Psoas muscle (tissue), 8 donors: ENCODE results near the gene THRA. TPM values are rescaled to one million over a fixed set of nuclear protein-coding genes. Genes with fewer than 3 reads are reported as not detected.

Experiments used
- ATAC-seq, 4 donors: fragments of 200-7000 bp; cut with Tn5 transposase; one replicate each; pipeline ENCODE4 v1.9.1; 2020; ENCODE audit warnings: moderate library complexity in 3 of 4, mild to moderate bottlenecking in 2 of 4
- DNase-seq, 2 donors: peaks; one replicate each; pipeline ENCODE4 v3.0.0-alpha.2; 2020
- H3K27ac ChIP-seq: fragments of 200-600 bp; one replicate; pipeline ENCODE4 v1.8.0; 2022
- H3K27me3 ChIP-seq, 3 donors: fragments of 200-600 bp in 1 of 3; one replicate each; pipeline versions ENCODE4 v1.6.1 to v1.8.0; 2013 to 2022; ENCODE audit warnings: low read length in 2 of 3, mild to moderate bottlenecking in 2 of 3, moderate library complexity in 1 of 3; ENCODE audit not compliant: insufficient read depth in 3 of 3
- H3K36me3 ChIP-seq, 2 donors: fragments of 200-600 bp in 1 of 2; one replicate each; pipeline versions ENCODE4 v1.6.1 to v1.8.0; 2013 to 2022; ENCODE audit warnings: low read depth in 1 of 2, mild to moderate bottlenecking in 1 of 2, moderate library complexity in 1 of 2; ENCODE audit not compliant: insufficient read depth in 1 of 2
- H3K4me1 ChIP-seq: fragments of 200-600 bp; one replicate; pipeline ENCODE4 v1.8.0; 2022
- H3K4me3 ChIP-seq: fragments of 200-600 bp; one replicate; pipeline ENCODE4 v1.8.0; 2022; ENCODE audit warnings: mild to moderate bottlenecking
- H3K9me3 ChIP-seq: fragments of 200-600 bp; one replicate; pipeline ENCODE4 v1.8.0; 2022
- WGBS, 3 donors: extraction: QIAGEN DNeasy Blood & Tissue Kit; methylation state at CpG; one replicate each; pipeline versions ENCODE4 v1.1.6 to v1.1.7; 2013; 5-methylcytosine and 5-hydroxymethylcytosine counted together
- intact Hi-C, 2 donors: fragments of 100-400 bp; cut with DNase I; formaldehyde crosslinking; loops; one replicate each; pipeline versions ENCODE4 v1.11.0 to v1.14.2; 2022
- polyA plus RNA-seq, 3 donors: library from polyadenylated mRNA; stranded (reverse); fragments of 200-250 nt; gene quantifications; one replicate each; pipeline ENCODE4 v1.2.3, GENCODE V29; 2013
- total RNA-seq, 4 donors: library from RNA; stranded (reverse); fragmentation: NEBNext Ultra II Directional in 2 of 4; extraction: Animal tissue kit (Norgen Biotek cat#: 25700) in 2 of 4; gene quantifications; one replicate each; pipeline versions ENCODE4 v1.2.1 to v1.2.4, GENCODE V29; 2021 to 2023
- TF ChIP-seq, protein P1 (sequence below): fragments of 200-600 bp; IDR thresholded peaks from one replicate; pipeline ENCODE4 v1.8.0; 2022; ENCODE audit warnings: antibody characterized with exemption
- donor health status: healthy with polysubstance abuse.
- donor health status: DM: no; HTN: no; CAD: no; lungs with moderate emphysema.
- donor health status: Bipolar disorder and iron deficiency.
- donor health status: healthy.
- donor health status: DM: yes; HTN: yes; CAD: no.
- donor health status: DM: no; HTN: no; CAD: no.
- donor health status: DM: no; HTN: no; CAD: no.
- donor health status: DM: yes; HTN: yes; CAD: no.

Gene THRA
- total and polyA plus RNA-seq, 7 donors = 9.5 to 60.0 (median 41.2) TPM

DNA sequence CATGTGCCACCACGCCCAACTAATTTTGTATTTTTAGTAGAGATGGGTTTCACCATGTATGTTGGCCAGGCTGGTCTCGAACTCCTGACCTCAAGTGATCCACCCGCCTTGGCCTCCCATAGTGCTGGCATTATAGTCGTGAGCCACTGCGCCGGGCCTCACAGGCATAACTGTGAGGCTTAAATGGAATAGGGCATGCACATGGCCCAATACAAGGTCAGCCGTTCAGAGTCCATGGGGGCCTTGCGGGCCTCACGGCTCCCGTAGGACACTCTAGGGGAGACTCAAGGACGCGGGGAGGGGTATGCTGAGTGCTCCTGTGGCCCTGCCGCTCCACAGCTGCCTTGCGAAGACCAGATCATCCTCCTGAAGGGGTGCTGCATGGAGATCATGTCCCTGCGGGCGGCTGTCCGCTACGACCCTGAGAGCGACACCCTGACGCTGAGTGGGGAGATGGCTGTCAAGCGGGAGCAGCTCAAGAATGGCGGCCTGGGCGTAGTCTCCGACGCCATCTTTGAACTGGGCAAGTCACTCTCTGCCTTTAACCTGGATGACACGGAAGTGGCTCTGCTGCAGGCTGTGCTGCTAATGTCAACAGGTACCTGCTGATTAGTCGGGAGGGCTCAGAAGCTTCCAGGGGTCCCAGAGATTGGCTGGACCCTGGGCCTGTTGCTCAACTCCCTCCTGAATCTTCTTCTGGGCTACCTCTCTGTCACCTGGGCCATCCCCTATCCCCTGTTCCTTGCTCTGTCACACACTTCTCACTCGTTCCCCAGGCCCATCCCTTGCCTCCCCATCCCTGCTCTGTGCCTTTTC lies 25.3 kb downstream of the THRA start:
- Histone ChIP-seq H3K4me3 (no peak overlapping the region), H3K27me3 (no peaks in the 10 kb centered on the region), H3K36me3 (peaks cover 3 to 79% of the 10 kb centered on the region in 2 donors), H3K9me3 (no peaks in the 10 kb centered on the region), H3K27ac (no peak overlapping the region), H3K4me1 (peaks cover 28% of the 10 kb centered on the region)
- ATAC-seq (no peak), DNase-seq (no peak)
- TF ChIP-seq, protein P1, sequence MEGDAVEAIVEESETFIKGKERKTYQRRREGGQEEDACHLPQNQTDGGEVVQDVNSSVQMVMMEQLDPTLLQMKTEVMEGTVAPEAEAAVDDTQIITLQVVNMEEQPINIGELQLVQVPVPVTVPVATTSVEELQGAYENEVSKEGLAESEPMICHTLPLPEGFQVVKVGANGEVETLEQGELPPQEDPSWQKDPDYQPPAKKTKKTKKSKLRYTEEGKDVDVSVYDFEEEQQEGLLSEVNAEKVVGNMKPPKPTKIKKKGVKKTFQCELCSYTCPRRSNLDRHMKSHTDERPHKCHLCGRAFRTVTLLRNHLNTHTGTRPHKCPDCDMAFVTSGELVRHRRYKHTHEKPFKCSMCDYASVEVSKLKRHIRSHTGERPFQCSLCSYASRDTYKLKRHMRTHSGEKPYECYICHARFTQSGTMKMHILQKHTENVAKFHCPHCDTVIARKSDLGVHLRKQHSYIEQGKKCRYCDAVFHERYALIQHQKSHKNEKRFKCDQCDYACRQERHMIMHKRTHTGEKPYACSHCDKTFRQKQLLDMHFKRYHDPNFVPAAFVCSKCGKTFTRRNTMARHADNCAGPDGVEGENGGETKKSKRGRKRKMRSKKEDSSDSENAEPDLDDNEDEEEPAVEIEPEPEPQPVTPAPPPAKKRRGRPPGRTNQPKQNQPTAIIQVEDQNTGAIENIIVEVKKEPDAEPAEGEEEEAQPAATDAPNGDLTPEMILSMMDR = no peak
- WGBS, 3 donors = 83 to 89% (median 87%) methylated on average over 28 of the region's 28 CpGs
- intact Hi-C loops = loop anchor here in 1 of 2 donors (5.0 kb wide), 1 partner anchor 71 kb away; the partner anchor contains the start of gene CSF3

DNA sequence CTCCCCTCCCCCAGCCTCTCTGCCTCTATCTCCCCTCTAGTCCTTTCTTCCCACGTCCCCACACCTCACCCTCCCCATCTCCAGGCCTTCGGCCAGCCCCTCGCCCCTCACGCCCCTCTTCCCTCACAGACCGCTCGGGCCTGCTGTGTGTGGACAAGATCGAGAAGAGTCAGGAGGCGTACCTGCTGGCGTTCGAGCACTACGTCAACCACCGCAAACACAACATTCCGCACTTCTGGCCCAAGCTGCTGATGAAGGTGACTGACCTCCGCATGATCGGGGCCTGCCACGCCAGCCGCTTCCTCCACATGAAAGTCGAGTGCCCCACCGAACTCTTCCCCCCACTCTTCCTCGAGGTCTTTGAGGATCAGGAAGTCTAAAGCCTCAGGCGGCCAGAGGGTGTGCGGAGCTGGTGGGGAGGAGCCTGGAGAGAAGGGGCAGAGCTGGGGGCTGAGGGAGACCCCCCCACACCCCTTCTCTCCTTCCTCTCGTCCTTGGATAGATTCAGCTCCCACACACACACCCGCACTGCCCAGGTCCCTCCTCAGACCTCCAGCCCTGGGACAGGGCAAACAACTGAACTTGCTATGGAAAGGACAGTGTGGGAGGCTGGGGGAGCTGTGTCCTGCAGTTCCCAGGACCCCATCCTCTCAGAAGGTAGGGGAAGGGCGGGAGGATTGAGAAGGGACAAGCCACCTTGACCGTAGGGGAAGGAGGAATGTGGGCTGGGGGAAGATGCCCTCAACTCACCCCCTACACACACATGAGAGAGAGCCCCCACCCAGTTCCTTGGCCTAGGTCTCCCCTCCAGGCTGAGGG lies 26.5 kb downstream of the THRA start:
- no peak for DNase-seq
- intact Hi-C loops = loop anchor here in 1 of 2 donors (5.0 kb wide), 1 partner anchor 72 kb away; the partner anchor contains the start of gene CSF3
- ATAC-seq = no peak
- Histone ChIP-seq H3K9me3 (no peaks in the 10 kb centered on the region), H3K4me1 (peaks cover 39% of the 10 kb centered on the region), H3K36me3 (peaks cover 3 to 79% of the 10 kb centered on the region in 2 donors), H3K4me3 (no peak overlapping the region), H3K27me3 (no peaks in the 10 kb centered on the region), H3K27ac (peak overlapping the region; percentile 99)
- 80 to 82% (median 81%) methylated on average over 24 to 26 of the region's 26 CpGs for WGBS, 3 donors
- TF ChIP-seq, protein P1 = no peak

GRCh38 chr17:40090237-40091119 lies 27.7 kb downstream of the THRA start:
- no peak for DNase-seq
- intact Hi-C loops = loop anchor here in 1 of 2 donors (2.0 kb wide), 1 partner anchor 14 kb away; no protein-coding TSS in a partner anchor
- H3K27me3 ChIP-seq = no peaks in the 10 kb centered on the region
- peaks cover 3 to 79% of the 10 kb centered on the region in 2 donors for H3K36me3 ChIP-seq
- H3K27ac ChIP-seq = peak overlapping the region; percentile 99
- H3K4me1 ChIP-seq = peaks cover 51% of the 10 kb centered on the region
- H3K9me3 ChIP-seq = no peaks in the 10 kb centered on the region
- WGBS, 3 donors = 47 to 51% (median 50%) methylated on average over 13 to 14 of the region's 14 CpGs
- no peak for ATAC-seq
- TF ChIP-seq, protein P1 = no peak
- no peak overlapping the region for H3K4me3 ChIP-seq

DNA sequence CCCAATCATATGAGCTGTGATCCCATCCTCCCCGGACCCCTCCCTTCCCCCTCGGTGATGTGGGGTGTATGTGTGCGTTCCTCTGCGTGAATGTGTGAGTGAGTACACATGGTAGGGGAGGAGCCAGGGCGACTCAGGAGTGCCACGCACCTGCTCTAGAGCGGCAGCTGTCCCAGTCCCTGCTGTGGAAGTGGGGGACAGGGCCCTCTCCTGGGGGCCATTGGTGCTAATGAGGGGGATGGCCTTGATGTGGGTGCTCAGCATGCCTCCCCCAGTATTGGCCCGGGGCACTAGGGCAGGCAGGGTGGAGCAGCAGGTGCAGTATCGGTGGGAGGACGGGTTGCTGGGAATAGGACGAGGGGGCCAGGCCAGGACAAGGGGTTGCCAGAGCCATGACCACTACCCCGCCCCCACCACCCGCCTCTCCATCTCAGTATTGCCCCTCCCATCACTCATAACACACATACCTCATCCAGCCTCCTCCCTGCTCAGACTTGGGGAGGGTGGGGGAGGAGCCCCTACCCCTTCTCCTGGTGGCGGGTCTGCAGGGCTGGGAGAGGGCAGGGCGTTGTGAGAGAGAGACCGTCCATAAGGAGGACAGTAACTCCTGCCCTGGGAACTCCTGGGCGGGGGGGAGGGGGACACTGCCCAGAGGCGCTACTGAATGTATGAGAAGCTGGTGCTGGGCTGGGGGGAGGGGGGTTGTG lies 29.1 kb downstream of the THRA start:
- peak; percentile 59 to 72 for DNase-seq
- Histone ChIP-seq H3K27ac (peak overlapping the region; percentile 99), H3K4me1 (peaks cover 60% of the 10 kb centered on the region), H3K9me3 (no peaks in the 10 kb centered on the region), H3K4me3 (peak overlapping the region; percentile 47), H3K36me3 (peaks cover 7 to 79% of the 10 kb centered on the region in 2 donors), H3K27me3 (no peaks in the 10 kb centered on the region)
- ATAC-seq = peak; percentile 34 to 42 (median 38)
- TF ChIP-seq, protein P1 = no peak
- 13 to 22% (median 18%) methylated on average over 8 to 18 of the region's 18 CpGs for WGBS, 3 donors
- intact Hi-C loops = loop anchor here in 1 of 2 donors (2.0 kb wide), 1 partner anchor 15 kb away; no protein-coding TSS in a partner anchor
